ENCODE measurements around the gene PYROXD2.

GRCh38 chr10:98391065-98391464, 23.9 kb downstream of the PYROXD2 start:
- TF ChIP-seq, protein P1, sequence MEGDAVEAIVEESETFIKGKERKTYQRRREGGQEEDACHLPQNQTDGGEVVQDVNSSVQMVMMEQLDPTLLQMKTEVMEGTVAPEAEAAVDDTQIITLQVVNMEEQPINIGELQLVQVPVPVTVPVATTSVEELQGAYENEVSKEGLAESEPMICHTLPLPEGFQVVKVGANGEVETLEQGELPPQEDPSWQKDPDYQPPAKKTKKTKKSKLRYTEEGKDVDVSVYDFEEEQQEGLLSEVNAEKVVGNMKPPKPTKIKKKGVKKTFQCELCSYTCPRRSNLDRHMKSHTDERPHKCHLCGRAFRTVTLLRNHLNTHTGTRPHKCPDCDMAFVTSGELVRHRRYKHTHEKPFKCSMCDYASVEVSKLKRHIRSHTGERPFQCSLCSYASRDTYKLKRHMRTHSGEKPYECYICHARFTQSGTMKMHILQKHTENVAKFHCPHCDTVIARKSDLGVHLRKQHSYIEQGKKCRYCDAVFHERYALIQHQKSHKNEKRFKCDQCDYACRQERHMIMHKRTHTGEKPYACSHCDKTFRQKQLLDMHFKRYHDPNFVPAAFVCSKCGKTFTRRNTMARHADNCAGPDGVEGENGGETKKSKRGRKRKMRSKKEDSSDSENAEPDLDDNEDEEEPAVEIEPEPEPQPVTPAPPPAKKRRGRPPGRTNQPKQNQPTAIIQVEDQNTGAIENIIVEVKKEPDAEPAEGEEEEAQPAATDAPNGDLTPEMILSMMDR (IDR thresholded peaks at IDR 0.05; ENCODE audit: control extremely low read depth in 1 of 3, insufficient read depth in 1 of 3, low read depth in 1 of 3, low read length in 3 of 3), result no peak
- no peak for TF ChIP-seq EGR1 (IDR thresholded peaks at IDR 0.05; ENCODE audit: borderline replicate concordance, low read depth, low read length)
- TF ChIP-seq RFX5 (IDR thresholded peaks at IDR 0.05; ENCODE audit: borderline replicate concordance, low read depth, low read length), result no peak
- no peak for TF ChIP-seq JUND (IDR thresholded peaks at IDR 0.05; ENCODE audit: low read length)
- TF ChIP-seq POLR2AphosphoS5 (IDR thresholded peaks at IDR 0.05; ENCODE audit: low read depth, low read length), result no peak
- TF ChIP-seq POLR2A (IDR thresholded peaks at IDR 0.05; ENCODE audit: control extremely low read depth in 1 of 2, low read depth in 2 of 2, low read length in 2 of 2), result no peak
- no peak for TF ChIP-seq MAX (IDR thresholded peaks at IDR 0.05)
- TF ChIP-seq ZNF274 (IDR thresholded peaks at IDR 0.05; ENCODE audit: borderline replicate concordance, extremely low read depth, low read length), result no peak

All from H1 (cell line).